ENCODE measurements around the gene ACAD9. TPM values are rescaled to one million over a fixed set of nuclear protein-coding genes. Genes with fewer than 3 reads are reported as not detected.
"Not testable (repeated sequence)": the region's sequence is repeated elsewhere in the genome, so short reads cannot be mapped to it uniquely, and the experiment has no call there.

The ACAD9 gene
- total and polyA plus RNA-seq, 8 donors: 17.1 to 160 (median 23.4) TPM

DNA sequence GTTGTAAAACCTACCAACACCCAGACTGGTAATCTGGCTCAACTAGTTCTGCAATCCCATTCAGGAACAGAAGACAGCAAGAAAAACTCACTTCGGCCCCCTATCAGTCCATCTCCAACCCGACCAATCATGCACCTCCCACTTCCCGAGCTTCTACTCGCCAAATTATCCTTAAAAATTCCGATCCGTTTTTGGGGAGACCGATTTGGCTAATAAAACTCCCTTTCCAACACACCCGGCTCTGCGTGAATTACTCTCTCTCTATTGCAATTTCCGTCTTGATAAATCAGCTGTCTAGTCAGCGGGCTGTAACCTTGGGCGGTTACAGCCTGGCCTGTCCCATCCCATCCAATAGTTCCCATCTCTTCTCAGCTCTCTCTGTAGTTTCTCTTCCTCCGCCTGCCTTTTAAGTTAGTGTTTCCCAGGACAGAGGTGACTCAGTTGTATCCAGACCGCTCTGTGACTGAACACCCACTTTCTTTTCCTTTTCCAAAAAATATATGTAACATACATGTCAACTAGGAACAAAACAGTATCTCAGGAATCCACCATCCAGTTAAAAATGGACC lies 780 bp upstream of the ACAD9 start:
- 0 to 1% (median 1%) methylated on average over 14 of the region's 14 CpGs for WGBS, 5 donors
- peaks cover 0 to 14% (median 2%) of the 10 kb centered on the region in 4 donors for H3K36me3 ChIP-seq
- no peaks in the 10 kb centered on the region for H3K27me3 ChIP-seq
- no peaks in the 10 kb centered on the region for H3K9me3 ChIP-seq
- intact Hi-C loops (cut with DNase I; ENCODE audit: low total_unique reads): no loop called here
- peak overlapping the region; percentile 85 to 96 (median 93) for H3K27ac ChIP-seq
- no peak for TF ChIP-seq POLR2A (IDR thresholded peaks at IDR 0.05)
- TF ChIP-seq, protein P1, sequence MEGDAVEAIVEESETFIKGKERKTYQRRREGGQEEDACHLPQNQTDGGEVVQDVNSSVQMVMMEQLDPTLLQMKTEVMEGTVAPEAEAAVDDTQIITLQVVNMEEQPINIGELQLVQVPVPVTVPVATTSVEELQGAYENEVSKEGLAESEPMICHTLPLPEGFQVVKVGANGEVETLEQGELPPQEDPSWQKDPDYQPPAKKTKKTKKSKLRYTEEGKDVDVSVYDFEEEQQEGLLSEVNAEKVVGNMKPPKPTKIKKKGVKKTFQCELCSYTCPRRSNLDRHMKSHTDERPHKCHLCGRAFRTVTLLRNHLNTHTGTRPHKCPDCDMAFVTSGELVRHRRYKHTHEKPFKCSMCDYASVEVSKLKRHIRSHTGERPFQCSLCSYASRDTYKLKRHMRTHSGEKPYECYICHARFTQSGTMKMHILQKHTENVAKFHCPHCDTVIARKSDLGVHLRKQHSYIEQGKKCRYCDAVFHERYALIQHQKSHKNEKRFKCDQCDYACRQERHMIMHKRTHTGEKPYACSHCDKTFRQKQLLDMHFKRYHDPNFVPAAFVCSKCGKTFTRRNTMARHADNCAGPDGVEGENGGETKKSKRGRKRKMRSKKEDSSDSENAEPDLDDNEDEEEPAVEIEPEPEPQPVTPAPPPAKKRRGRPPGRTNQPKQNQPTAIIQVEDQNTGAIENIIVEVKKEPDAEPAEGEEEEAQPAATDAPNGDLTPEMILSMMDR (IDR thresholded peaks at IDR 0.05): no peak
- TF ChIP-seq POLR2AphosphoS5 (IDR thresholded peaks at IDR 0.05): no peak
- TF ChIP-seq EP300 (IDR thresholded peaks at IDR 0.05): no peak
- H3K4me1 ChIP-seq: peaks cover 30 to 74% (median 44%) of the 10 kb centered on the region in 4 donors
- H3K4me3 ChIP-seq: peak overlapping the region; percentile 68 to 82 (median 79)
- DNase-seq: peak in 1 of 2 donors; percentile 62

GRCh38 chr3:128879991-128880390 lies 571 bp downstream of the ACAD9 start:
- Histone ChIP-seq H3K4me3 (peak overlapping the region; percentile 68 to 82 (median 79)), H3K9me3 (no peaks in the 10 kb centered on the region), H3K27me3 (no peaks in the 10 kb centered on the region), H3K4me1 (peaks cover 30 to 80% (median 47%) of the 10 kb centered on the region in 4 donors), H3K27ac (peak overlapping the region; percentile 85 to 96 (median 93)), H3K36me3 (peaks cover 0 to 26% (median 13%) of the 10 kb centered on the region in 4 donors)
- 1 to 7% (median 3%) methylated on average over 5 to 6 of the region's 6 CpGs for WGBS, 5 donors
- TF ChIP-seq EP300 (IDR thresholded peaks at IDR 0.05): no peak
- TF ChIP-seq, protein P1 (IDR thresholded peaks at IDR 0.05): no peak
- DNase-seq: no peak
- intact Hi-C loops (cut with DNase I; ENCODE audit: low total_unique reads): no loop called here

- peaks cover 0 to 31% (median 17%) of the 10 kb centered on the region in 4 donors for H3K36me3 ChIP-seq
- DNase-seq; intact Hi-C loops (cut with DNase I; ENCODE audit: low total_unique reads); H3K9me3 ChIP-seq; H3K27me3 ChIP-seq: not testable (repeated sequence)
- WGBS, 5 donors: 62 to 73% (median 72%) methylated on average over 12 of the region's 12 CpGs
- H3K4me1 ChIP-seq: peaks cover 30 to 75% (median 47%) of the 10 kb centered on the region in 4 donors
- H3K27ac ChIP-seq: peak overlapping the region in 4 of 5 donors; percentile 87 to 96 (median 94)
- H3K4me3 ChIP-seq: peak overlapping the region; percentile 68 to 82 (median 79)
Observed at GRCh38 chr3:128880455-128880854, 1.0 kb downstream of the ACAD9 start.

- no peak for DNase-seq
- intact Hi-C loops (cut with DNase I; ENCODE audit: low total_unique reads): no loop called here
- Histone ChIP-seq H3K27me3 (no peaks in the 10 kb centered on the region), H3K36me3 (peaks cover 0 to 40% (median 28%) of the 10 kb centered on the region in 4 donors), H3K9me3 (no peaks in the 10 kb centered on the region), H3K4me3 (no peak overlapping the region), H3K4me1 (peaks cover 30 to 65% (median 45%) of the 10 kb centered on the region in 4 donors), H3K27ac (no peak overlapping the region)
- TF ChIP-seq EP300 (IDR thresholded peaks at IDR 0.05): no peak
- TF ChIP-seq POLR2A (IDR thresholded peaks at IDR 0.05): no peak
- no peak for TF ChIP-seq POLR2AphosphoS5 (IDR thresholded peaks at IDR 0.05)
- TF ChIP-seq, protein P1 (IDR thresholded peaks at IDR 0.05): no peak
- WGBS, 5 donors: 90 to 94% (median 92%) methylated on average over 6 of the region's 6 CpGs
Observed at GRCh38 chr3:128881576-128881975, 2.2 kb downstream of the ACAD9 start.

- intact Hi-C loops (cut with DNase I; ENCODE audit: low total_unique reads): no loop called here
- no peaks in the 10 kb centered on the region for H3K27me3 ChIP-seq
- no peak overlapping the region for H3K4me3 ChIP-seq
- H3K4me1 ChIP-seq: peaks cover 30 to 60% (median 43%) of the 10 kb centered on the region in 4 donors
- H3K27ac ChIP-seq: no peak overlapping the region
- no peak for DNase-seq
- H3K9me3 ChIP-seq: no peaks in the 10 kb centered on the region
- peaks cover 7 to 50% (median 40%) of the 10 kb centered on the region in 4 donors for H3K36me3 ChIP-seq
- WGBS, 5 donors: 18 to 69% (median 39%) methylated on average over 1 of the region's 1 CpG
- TF ChIP-seq POLR2AphosphoS5 (IDR thresholded peaks at IDR 0.05) (no peak), EP300 (IDR thresholded peaks at IDR 0.05) (no peak), POLR2A (IDR thresholded peaks at IDR 0.05) (no peak)
- TF ChIP-seq, protein P1 (IDR thresholded peaks at IDR 0.05): no peak
Observed at GRCh38 chr3:128882719-128883118, 3.3 kb downstream of the ACAD9 start.
